WERI-Rb-1 (cell line): ENCODE data around the gene EEF1G.
"Not testable (repeated sequence)": the region's sequence is repeated elsewhere in the genome, so short reads cannot be mapped to it uniquely, and the experiment has no call there.

ENCODE experiments used
- DNase-seq: peaks from one replicate; pipeline ENCODE4 v3.0.0-alpha.2; 2020
- H3K27ac ChIP-seq: fragments of 250-450 bp; sonication (Bioruptor Pico); 2 replicates; pipeline ENCODE4 v1.5.1; 2020; ENCODE audit warnings: mild to moderate bottlenecking, moderate library complexity
- H3K27me3 ChIP-seq: fragments of 250-450 bp; sonication (Bioruptor Pico); 2 replicates; pipeline ENCODE4 v1.5.1; 2021; ENCODE audit warnings: mild to moderate bottlenecking, low read depth, moderate library complexity; ENCODE audit not compliant: insufficient read depth, severe bottlenecking
- H3K36me3 ChIP-seq: fragments of 250-450 bp; sonication (Bioruptor Pico); 2 replicates; pipeline ENCODE4 v1.5.1; 2020; ENCODE audit warnings: mild to moderate bottlenecking, moderate library complexity
- H3K4me3 ChIP-seq: 2 replicates; pipeline ENCODE4 v1.5.1; 2011; ENCODE audit warnings: low read depth, mild to moderate bottlenecking, control low read depth, low read length
- H3K9me3 ChIP-seq: fragments of 250-450 bp; sonication (Bioruptor Pico); 2 replicates; pipeline ENCODE4 v1.5.1; 2021; ENCODE audit warnings: mild to moderate bottlenecking, moderate library complexity; ENCODE audit not compliant: severe bottlenecking
- TF ChIP-seq, protein P1 (sequence below): IDR thresholded peaks from 2 replicates; pipeline ENCODE4 v1.5.1; 2011; ENCODE audit warnings: low read depth, mild to moderate bottlenecking, control low read depth, inconsistent platforms, low read length

EEF1G gene

DNA sequence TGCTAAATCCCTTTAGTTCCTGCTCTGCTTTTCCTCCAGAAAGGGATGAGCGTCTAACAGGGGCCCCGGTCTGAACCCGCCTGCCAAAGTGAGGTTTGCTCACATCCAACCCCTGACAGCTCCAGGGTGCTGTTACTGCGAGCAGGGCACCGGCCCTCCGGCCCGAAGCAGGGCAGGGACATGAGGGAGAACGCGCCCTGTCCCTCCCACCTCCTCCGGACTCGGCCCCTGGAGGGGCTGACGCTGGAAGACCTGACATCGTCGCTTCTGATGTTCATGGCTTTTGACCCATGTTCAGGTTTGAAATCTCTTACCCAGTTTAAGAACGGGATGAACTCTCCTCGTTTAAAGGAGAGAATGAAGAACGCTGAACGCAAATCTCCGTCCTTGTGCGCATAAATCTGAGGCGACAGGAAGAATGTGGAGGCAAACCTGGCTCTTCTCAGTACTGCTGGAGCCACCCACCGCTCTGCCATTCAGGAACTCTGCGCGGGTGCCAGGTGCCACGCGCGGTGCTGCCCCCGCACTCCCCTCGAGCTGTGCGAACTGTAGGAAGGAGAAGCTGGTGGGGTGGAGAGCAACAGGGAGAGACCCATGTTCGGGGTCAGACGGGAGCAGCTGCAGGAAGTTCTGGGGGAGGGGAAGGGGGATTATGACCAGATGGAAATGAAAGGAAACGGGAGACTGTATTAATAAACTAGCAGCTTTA is 826 bp upstream of the EEF1G start:
- H3K9me3 ChIP-seq = no peaks in the 10 kb centered on the region
- peak overlapping the region; percentile 91 for H3K27ac ChIP-seq
- H3K36me3 ChIP-seq = peaks cover 73% of the 10 kb centered on the region
- no peaks in the 10 kb centered on the region for H3K27me3 ChIP-seq
- DNase-seq = peak; percentile 68
- peak overlapping the region; percentile 100 for H3K4me3 ChIP-seq
- TF ChIP-seq, protein P1, sequence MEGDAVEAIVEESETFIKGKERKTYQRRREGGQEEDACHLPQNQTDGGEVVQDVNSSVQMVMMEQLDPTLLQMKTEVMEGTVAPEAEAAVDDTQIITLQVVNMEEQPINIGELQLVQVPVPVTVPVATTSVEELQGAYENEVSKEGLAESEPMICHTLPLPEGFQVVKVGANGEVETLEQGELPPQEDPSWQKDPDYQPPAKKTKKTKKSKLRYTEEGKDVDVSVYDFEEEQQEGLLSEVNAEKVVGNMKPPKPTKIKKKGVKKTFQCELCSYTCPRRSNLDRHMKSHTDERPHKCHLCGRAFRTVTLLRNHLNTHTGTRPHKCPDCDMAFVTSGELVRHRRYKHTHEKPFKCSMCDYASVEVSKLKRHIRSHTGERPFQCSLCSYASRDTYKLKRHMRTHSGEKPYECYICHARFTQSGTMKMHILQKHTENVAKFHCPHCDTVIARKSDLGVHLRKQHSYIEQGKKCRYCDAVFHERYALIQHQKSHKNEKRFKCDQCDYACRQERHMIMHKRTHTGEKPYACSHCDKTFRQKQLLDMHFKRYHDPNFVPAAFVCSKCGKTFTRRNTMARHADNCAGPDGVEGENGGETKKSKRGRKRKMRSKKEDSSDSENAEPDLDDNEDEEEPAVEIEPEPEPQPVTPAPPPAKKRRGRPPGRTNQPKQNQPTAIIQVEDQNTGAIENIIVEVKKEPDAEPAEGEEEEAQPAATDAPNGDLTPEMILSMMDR = no peak

DNA sequence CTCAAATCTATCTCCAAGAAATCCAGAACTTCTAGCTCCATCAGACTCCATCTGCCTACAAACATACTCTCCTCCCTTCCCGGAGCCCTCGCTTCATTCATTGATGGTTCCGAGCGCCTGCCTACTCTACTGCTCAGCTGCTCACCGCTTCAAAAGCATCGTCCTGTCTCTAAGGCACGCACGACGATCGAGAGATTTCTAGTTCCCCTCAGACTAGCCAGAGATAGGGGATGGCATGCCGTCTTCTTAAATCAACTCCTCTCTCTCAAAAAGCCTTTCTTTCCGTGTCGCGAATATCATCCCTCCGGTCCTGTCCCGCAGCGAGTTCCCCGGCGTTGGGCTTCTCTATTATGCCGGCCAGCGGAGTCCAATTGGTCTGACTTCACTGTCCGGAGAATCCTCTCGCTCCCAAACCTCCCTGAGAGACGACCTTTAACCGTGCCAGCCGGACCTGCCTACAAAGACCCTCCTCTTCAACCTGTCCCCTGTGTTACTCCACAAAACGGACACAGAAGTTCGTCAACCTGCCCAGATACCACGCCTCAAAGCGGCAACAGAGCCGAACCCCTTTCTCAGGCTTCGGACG is 592 bp downstream of the EEF1G start:
- Histone ChIP-seq H3K9me3 (no peaks in the 10 kb centered on the region), H3K4me3 (peak overlapping the region; percentile 100), H3K27me3 (no peaks in the 10 kb centered on the region), H3K27ac (peak overlapping the region; percentile 82), H3K36me3 (peaks cover 74% of the 10 kb centered on the region)
- TF ChIP-seq, protein P1 = no peak
- DNase-seq = no peak

- no peak for DNase-seq
- H3K9me3 ChIP-seq = no peaks in the 10 kb centered on the region
- H3K27me3 ChIP-seq = no peaks in the 10 kb centered on the region
- peak overlapping the region; percentile 100 for H3K4me3 ChIP-seq
- peak overlapping the region; percentile 82; the same call in 1 of the 2 replicates for H3K27ac ChIP-seq
- TF ChIP-seq, protein P1 = no peak
- H3K36me3 ChIP-seq = peaks cover 78% of the 10 kb centered on the region
Measured at GRCh38 chr11:62572431-62572830, 1.3 kb downstream of the EEF1G start.

DNA sequence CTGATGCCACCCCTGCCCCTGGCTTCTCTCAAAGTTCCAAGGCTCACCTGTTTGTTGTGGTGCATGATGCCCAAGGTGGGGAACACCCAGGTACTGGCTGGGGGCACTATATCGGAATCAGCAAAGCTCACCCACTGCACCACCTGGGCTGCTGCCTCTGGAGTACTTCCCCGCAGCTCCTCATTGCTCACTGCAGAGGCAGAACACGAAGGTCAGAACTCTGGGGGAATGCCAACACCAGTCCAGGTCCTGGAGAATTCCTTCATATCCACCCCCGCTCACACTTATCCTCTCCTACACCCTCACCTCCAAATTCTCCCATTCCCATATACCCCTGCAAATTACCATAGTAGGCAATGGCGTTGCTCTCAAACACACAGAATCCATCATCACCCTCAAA is 2.2 kb downstream of the EEF1G start:
- H3K4me3 ChIP-seq, H3K27ac ChIP-seq, H3K27me3 ChIP-seq, H3K9me3 ChIP-seq, DNase-seq: not testable (repeated sequence)
- H3K36me3 ChIP-seq = peaks cover 80% of the 10 kb centered on the region

DNA sequence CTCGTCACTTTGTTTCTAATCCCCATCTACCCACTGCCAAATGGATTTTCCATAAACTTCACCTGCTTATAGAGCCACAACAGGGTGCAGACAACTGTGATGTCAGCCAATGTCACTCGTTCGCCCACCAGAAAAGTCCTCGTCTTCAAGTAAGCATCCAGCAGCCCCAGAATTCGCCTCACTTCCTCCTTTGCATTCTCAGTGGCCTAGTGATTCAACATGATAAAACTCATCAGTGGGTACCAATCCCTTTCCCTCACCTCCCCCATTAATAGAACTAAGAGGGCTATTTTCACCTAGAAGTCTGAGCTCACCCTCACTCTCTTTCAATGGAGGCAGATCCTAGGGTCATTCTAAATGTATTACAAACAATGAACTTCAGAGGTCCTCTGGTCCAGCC is 2.8 kb downstream of the EEF1G start:
- H3K9me3 ChIP-seq, H3K27ac ChIP-seq, H3K4me3 ChIP-seq, H3K27me3 ChIP-seq, DNase-seq: not testable (repeated sequence)
- H3K36me3 ChIP-seq = peaks cover 79% of the 10 kb centered on the region

- no peak overlapping the region for H3K27ac ChIP-seq
- H3K4me3 ChIP-seq = no peak overlapping the region
- H3K36me3 ChIP-seq = peaks cover 83% of the 10 kb centered on the region
- DNase-seq = no peak
- no peaks in the 10 kb centered on the region for H3K9me3 ChIP-seq
- TF ChIP-seq, protein P1 = no peak
- H3K27me3 ChIP-seq = no peaks in the 10 kb centered on the region
Measured at GRCh38 chr11:62569611-62570010, 4.1 kb downstream of the EEF1G start.
